Measurements from ENCODE around the gene BAIAP2.

DNA sequence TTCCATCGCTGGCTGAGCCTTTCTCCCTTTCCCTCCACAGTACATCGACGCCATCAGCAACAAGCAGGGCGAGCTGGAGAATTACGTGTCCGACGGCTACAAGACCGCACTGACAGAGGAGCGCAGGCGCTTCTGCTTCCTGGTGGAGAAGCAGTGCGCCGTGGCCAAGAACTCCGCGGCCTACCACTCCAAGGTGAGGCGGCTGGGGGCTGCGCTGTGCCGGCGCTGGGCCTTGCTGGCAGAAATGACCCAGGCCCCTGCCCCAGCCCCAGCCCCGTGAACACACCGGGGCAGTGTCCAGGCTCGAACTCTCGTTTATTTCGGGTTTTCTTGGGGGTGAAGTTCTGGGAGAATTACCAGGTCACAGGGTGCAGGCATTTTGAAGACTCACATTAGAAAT, 64.9 kb downstream of the BAIAP2 start:
- TF ChIP-seq, protein P1, sequence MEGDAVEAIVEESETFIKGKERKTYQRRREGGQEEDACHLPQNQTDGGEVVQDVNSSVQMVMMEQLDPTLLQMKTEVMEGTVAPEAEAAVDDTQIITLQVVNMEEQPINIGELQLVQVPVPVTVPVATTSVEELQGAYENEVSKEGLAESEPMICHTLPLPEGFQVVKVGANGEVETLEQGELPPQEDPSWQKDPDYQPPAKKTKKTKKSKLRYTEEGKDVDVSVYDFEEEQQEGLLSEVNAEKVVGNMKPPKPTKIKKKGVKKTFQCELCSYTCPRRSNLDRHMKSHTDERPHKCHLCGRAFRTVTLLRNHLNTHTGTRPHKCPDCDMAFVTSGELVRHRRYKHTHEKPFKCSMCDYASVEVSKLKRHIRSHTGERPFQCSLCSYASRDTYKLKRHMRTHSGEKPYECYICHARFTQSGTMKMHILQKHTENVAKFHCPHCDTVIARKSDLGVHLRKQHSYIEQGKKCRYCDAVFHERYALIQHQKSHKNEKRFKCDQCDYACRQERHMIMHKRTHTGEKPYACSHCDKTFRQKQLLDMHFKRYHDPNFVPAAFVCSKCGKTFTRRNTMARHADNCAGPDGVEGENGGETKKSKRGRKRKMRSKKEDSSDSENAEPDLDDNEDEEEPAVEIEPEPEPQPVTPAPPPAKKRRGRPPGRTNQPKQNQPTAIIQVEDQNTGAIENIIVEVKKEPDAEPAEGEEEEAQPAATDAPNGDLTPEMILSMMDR (conservative IDR thresholded peaks at IDR 0.05): no peak
- no peak for TF ChIP-seq ZFX (IDR thresholded peaks at IDR 0.05)

All from C4-2B (cell line).